HT1080 (cell line): Measurements from ENCODE around the gene PAPOLA. TPM values are rescaled to one million over a fixed set of nuclear protein-coding genes. Genes with fewer than 3 reads are reported as not detected.
A peak's percentile ranks its signal among the peaks of the same experiment; 100 is the strongest.
"Not testable (repeated sequence)": the region's sequence is repeated elsewhere in the genome, so short reads cannot be mapped to it uniquely, and the experiment has no call there.

Experiments used
- DNase-seq: peaks from one replicate; pipeline ENCODE4 v3.0.0-alpha.2; 2015; ENCODE audit warnings: low read depth
- polyA plus RNA-seq, 2 experiments: library from polyadenylated mRNA; depleted of rRNA; stranded (reverse); fragments of >200 nt; gene quantifications; 2 replicates each; pipeline ENCODE4 v1.2.3, GENCODE V29; 2015
- total RNA-seq: library from RNA; depleted of rRNA; stranded (reverse); fragments of >200 nt; shearing (Covaris generic); gene quantifications from 2 replicates; pipeline ENCODE4 v1.2.3, GENCODE V29; 2014; rRNA removed

The PAPOLA gene
- total RNA-seq = 66.2 and 104 TPM in 2 replicates
- polyA plus RNA-seq (2015; cell fraction: cytosol; rRNA removed) = 130 and 152 TPM in 2 replicates
- polyA plus RNA-seq (2015; cell fraction: nucleus; rRNA removed) = 124 and 133 TPM in 2 replicates

DNA sequence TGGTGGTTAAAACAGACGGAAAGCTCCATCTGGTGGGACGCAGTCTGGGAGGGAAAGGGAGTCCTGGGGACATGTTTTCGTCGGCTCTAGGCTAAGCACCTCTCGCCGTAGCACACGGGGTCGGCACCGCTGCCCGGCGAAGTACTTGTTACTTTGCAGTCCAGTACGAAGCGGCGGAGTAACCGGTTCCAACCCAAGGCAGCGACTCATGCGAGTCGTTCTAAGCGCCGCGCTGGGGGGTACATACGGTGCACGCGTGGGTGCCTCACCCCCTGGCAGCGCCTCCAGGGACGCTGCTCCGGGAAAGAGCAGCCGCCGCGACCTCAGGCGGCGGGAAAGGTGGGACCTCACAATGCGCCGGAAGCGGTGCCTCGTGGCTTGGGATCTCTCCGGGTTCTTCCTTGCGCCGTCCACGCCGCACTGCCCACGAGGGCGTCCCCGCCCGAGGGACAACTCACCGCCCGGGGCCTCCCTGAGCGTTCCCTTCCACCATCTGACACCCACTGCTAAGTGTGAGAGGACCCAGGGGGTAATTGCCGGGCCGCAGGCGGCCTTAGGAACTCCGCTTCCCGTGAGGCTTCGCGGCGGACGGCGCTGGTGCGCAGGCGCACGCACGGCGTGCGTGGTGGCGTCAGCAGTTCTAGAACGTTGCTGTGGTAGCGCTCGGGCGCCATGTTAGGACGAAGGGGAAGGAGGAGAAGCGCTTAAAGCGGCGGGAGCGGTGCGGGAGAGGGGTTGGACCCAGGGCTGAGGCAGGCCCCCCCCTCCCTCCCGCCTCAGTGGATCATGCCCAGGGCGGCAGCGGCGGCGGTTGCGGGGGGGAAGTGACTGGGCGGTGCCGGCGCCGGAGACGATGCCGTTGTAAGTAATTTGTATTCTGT lies at the start of gene PAPOLA:
TSS of gene PAPOLA (plus strand) at position 643 of the 881 bp plus-strand sequence. CDS start at position 854, 211 bp downstream.
- DNase-seq = peak; percentile 93

DNA sequence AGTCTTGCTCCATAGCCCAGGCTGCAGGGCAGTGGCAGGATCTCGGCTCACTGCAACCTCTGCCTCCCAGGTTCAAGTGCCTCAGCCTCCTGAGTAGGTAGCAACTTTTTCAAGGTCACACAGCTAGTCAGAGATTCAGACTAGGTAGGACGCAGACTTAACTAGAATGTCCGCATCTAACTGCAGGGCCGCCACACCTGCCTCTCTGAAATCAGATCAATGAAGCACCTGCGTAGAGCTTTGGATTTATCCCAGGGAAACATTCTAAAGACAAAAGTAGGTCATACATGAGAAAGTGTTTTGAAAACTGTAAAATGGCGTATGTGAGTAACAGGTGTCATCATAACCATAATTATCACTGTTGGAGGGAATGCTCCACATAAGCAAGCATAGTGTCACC lies 49.5 kb upstream of the PAPOLA start:
- DNase-seq = no peak

- DNase-seq = peak; percentile 13
Measured at GRCh38 chr14:96455588-96455987, 46.6 kb upstream of the PAPOLA start.

GRCh38 chr14:96459851-96460250 lies 42.3 kb upstream of the PAPOLA start:
- no peak for DNase-seq

DNA sequence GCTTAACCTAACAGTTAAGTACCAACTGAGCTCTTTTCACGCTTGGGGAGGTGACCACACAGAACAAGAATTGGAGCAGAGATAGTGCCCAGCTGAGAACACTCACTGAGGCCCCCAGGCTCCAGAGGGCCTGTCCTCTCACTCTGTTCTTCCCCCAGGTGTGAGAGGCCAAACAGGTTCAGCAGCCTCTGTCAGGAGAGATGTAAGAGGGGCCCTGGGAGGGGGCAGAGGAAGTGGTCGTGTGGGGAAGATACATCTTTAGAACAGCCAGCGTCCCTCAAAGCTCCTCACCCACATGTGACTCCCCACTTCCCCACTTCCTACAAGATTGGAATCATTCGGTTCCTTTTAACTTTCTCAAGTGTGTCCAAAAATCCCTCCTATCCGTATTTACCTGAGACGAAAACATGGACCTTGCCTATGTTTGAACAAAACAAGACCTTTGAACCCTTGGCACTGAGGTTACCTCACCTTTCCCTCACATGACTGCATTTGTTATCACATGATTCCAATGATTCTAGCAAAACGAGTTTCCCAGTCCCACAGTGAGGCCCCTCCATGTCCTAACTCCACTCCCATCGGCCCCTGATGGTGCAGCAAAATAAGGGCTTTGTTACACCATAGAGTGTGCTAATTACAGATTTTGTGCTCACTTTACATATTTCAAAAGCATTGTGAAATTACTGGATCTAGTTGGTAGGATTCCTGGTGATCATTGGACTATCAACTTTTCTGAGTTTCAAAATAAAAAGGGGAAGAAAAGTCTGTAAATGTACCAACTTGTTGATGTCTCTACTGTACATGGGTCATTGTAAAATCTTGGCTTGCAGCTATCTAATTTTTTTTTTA lies 40.0 kb upstream of the PAPOLA start:
- DNase-seq = no peak

DNA sequence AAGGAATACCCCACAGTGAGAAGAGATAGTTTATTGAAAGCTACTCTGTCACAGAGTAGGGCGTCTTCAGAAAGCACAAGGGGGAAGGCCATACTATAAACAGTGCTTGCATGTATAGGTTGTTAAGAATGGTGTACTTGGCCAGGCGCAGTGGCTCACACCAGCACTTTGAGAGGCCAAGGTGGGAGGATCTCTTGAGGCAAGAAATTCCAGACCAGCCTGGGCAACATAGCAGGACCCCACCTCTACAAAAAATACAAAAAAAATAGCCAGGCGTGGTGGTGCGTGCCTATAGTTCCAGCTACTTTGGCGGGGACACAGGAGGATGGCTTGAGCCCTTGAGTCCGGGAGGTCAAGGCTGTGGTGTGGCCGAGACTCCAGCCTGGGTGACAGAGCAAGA lies 38.0 kb upstream of the PAPOLA start:
- DNase-seq = no peak

DNA sequence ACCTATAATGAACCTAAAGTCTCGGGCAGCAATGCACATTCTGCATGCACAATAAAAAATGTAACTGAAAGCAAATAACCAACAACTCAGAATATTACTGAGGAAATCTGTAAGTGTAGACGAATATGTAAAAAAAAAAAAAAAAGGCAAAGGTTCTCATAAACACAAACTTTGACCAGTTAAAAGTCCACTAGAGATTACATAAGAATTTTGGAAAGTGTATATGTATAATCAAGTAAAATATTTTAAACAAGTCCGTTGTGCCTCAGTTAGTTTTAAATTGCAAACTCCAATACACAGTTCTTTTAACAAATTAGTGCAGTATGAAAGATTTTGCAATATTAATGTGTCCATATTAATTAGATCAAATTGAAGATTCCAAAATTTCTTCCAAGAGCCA lies 35.3 kb upstream of the PAPOLA start:
- DNase-seq = no peak

GRCh38 chr14:96470331-96470730 lies 31.9 kb upstream of the PAPOLA start:
- no peak for DNase-seq

- not testable (repeated sequence) for DNase-seq
Measured at GRCh38 chr14:96470967-96471366, 31.2 kb upstream of the PAPOLA start.

- DNase-seq = no peak
Measured at GRCh38 chr14:96478119-96478518, 24.1 kb upstream of the PAPOLA start.

GRCh38 chr14:96479435-96480146 lies 22.6 kb upstream of the PAPOLA start:
- DNase-seq = no peak

DNA sequence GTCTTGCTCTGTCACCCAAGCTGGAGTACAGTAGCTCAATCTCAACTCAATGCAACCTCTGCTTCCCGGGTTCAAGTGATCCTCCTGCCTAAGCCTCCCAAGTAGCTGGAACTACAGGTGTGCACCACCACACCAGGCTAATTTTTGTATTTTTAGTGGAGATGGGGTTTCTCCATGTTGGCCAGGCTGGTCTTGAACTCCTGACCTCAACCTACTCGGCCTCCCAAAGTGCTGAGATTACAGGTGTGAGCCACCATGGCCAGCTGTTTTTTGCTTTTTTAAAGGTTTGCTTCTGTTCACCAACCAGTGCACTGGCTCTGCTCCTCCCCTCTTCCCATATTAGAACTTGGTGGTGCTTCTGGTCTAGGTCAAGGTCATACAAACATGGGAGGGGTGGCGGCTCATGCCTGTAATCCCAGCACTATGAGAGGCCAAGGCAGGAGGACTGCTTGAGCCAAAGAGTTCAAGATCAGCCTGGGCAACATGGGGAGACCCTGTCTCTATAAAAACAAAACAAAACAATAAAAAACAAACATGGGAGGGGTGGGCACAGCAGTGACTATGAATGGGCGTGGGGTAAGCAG lies 20.4 kb upstream of the PAPOLA start:
- DNase-seq = no peak

- DNase-seq = no peak
Measured at GRCh38 chr14:96482986-96483385, 19.2 kb upstream of the PAPOLA start.

DNA sequence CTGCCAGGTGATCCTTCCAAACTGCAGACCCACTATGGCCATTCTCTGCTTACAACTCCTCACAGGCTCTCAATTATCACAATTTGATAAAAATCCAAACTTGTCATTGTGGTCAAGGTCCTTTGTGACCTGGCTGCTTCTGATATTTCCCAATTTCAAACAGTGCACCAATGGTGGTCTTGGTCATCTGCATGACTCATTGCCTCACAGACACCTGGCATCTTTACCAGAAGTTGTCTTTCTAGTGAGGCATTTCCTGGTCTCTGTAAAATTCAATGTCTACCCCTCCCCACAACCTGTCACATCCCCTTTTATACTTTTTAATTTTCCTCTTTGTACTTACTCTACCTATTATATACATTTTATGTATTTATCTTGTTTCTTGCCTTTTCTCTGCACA lies 17.8 kb upstream of the PAPOLA start:
- peak; percentile 17 for DNase-seq

DNA sequence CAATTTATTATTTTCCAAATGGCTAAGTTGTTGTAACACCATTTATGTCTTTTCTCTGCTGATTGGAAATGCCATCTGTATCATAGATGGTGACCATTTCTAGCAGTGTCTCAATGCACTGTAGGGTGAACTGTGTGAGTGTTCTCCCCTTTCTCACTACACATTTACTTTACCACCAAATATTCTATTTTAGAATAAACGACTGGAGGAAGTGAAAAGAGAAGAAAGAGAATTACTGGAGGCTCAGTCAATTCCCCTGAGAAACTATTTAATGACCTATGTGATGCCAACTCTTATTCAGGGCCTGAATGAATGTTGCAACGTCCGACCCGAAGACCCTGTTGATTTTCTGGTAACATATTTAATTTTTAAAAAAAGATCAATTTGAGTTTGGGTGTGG lies 15.5 kb upstream of the PAPOLA start:
- DNase-seq = no peak

DNA sequence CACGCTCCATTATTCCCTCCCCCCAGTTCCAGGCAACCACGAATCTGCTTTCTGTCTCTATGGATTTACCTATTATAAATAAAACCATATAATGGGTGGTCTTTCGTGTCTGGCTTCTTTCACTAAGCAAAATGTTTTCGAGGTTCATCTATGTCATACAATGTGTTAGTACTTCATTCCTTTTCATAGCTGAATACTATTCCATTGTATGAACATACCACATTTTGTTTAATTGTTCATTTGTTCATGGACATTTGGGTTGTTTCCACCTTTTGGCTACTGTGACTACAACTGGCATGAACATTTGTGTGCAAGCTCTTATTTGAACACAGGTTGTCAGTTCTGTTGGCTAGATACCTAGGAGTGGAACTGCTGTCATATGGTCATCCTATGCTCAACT lies 12.9 kb upstream of the PAPOLA start:
- DNase-seq = no peak

DNA sequence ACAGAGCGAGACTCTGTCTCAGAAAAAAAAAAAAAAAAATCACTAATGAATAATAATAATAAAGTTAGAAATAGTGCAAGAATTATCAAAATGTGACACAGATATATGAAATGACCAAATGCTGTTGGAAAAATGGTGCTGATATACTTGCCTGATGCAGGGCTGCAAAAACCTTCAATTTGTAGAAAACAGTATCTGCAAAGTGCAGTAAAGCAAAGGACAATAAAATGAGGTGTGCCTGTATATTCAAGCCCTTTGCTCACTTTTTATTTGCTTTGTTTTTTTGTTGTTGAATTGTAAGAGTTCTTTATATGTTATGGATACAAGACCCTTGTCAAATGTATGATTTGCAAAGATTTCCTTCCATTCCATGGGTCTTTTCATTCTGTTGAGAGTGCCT lies 9.0 kb upstream of the PAPOLA start:
- DNase-seq = no peak

DNA sequence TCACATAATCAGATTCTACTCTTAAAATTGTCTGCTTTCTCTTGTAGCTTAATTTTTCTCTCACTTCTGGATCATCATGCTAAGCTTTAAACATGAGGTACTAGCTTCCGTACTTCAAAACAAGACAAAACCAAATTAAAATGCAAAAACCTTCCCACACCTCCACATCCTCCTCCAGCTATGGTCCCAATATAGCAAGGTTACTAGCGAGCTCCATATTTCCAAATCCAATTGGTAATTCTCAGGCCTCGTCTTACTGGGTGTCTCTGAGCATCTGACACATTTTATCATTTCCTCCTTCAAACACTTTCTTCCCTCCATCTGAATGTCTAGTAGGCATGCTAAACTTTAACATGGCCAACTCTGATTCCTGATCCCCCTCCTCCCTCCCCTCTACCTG lies 7.9 kb upstream of the PAPOLA start:
- DNase-seq = no peak

GRCh38 chr14:96497087-96497486 lies 5.1 kb upstream of the PAPOLA start:
- DNase-seq = no peak

DNA sequence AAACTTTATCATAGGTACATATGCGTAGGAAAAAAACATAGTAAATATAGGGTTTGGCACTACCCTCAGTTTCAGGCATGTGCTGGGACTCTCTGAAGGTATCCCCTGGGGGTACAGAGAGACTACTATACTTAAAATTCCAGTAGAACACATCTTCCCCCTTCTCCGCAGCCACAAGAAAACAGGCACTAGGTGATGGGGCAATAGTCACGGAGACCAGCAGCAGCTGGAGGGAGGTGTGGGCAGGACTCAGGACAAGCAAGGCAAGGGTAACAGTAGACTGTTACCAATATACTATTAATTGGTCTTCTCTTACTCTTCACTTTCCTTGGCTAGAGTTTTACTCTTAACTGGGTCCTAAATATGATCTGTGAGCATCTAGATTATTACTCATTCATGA lies 4.6 kb upstream of the PAPOLA start:
- no peak for DNase-seq

DNA sequence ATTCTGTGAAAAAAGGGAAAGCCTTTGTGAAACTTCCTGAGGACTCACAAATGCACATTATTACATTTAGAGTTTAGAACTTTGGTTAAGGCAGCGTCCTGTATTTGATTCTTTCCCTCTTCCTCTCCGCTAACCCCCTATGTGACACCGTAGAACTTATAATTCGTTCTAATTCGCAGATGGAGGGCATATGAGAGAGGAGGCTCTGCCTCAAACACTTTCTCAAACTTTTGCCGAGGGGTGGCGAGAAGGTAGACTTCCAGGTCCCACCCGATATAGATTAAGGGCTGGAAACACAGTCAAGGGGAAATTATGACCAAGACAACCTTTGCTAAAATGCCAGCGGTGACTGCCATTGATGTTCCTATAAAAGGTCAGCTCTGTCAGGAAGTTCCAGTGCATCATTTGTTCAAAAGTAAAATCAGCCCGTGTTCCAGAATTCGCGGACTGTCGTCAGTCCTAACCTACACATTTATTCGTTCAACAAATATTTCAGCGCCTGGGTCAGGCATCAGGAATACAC lies 904 bp upstream of the PAPOLA start:
- DNase-seq = no peak
